GM19324 (cell line): ENCODE data around the gene ANK3.

Source experiments
- ATAC-seq: cut with Tn5 transposase; IDR thresholded peaks from one replicate; pipeline ENCODE4 v1.9.1; 2021; ENCODE audit warnings: mild to moderate bottlenecking, moderate library complexity; ENCODE audit not compliant: unreplicated experiment, low FRiP score

The ANK3 gene

DNA sequence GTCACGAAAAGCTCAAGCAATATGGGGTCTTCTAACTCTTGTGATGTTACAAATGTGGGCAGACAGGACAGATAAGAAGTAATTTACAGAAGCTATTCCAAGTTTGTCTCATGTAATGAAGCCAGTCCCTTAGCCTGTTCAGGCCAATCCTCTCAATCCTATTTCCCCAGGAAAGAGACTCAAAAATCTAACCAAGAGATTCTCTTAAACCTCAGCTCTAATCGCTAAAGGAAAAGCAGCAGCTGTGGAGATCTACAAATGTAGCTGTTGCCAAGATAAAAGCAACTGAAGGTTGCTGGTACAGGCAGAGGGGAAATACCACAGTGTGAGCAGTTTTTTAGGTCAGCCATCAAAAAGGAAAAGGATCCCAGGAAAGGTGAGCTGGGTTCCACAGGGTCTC is 39.3 kb downstream of the ANK3 start:
- no peak for ATAC-seq

DNA sequence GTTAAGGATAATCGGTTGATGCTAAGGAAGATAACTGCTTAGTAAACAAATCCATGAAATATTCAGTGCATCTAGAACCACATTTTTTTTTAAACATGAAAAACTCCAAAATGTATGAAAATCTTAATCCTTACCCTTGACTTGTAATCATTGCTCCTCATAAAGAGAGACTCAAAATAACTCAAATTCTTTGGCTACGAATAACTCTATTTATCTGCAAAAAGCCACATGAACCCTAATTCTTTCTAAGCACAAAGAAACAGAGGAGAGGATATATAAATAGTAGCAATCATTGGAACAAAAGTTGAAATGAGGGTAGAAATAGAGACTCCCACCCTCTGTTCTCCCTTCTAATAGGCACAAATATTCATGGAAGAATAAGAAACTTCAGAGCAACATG is 40.2 kb downstream of the ANK3 start:
- ATAC-seq, result no peak

DNA sequence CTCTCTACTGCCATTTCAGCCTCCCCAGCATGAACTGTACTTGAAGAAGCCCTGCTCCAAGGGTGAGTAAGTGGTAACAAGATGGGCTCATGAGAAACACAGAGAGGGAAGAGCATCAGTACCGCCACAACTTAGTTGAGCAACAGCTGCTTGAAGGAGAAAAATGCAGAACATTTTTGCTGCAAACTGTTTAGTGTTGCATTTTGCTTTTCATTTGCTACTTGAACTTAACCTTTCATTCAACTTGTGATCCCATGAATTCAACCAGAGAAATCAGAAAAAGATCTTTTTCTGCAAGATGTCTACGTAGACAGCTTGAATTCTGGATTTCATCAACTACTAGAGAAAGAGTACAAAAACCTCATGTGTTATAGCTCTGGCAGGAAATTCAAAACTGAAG is 40.7 kb downstream of the ANK3 start:
- no peak for ATAC-seq

DNA sequence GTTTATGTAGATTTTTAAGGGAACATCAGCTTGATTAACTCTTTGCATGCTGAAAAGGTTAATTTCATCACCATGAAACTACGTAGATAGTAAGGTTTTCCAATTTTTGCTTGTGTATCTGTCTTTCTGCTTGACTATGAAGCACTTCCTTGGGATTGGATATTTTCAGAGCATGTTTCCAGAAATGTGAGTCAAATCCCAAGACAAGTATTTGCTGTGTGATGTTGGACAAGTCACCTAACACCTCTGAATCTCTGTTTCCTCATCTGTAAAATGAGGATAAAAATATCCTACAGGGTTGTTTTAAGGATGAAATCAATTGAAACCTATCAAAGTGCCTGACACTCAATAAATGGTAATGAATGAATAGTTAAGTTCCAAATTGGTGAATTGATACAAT is 42.4 kb downstream of the ANK3 start:
- no peak for ATAC-seq

DNA sequence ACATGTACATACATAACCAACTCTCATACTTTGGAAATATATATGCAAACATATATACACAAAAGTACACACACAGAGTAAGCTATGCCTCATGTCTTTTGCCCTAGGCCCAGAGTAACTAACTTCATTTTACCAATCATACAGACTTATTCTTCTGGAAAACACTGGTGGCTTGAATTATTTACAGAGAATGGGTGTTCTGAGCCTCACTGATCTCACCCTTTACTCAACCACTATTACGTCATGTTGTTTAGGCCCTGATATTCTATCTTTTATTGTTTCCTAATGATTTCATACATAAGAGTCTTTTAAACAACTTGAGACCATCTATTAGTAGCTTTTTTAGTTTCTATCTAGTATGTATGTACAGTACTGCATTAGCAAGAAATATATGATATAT is 43.0 kb downstream of the ANK3 start:
- ATAC-seq, result no peak

DNA sequence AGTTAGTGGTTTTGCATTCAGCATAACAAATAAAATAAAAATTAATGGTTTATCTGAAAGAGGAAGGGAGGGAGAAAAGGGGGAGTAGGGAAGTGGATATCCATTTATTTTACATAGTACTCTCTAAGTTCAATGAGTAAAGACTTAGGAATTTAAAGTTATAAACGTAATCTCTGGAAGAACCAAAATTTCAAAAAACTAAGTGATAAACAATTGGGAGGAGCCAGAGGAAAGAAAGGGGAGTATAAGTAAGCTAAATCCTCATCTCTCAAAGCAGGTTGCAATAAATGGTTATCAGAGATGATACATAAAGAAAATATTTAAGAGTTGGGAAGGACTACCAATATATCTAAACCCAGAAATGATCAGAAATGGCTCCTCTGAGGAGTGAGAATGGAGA is 46.4 kb downstream of the ANK3 start:
- ATAC-seq, result no peak

DNA sequence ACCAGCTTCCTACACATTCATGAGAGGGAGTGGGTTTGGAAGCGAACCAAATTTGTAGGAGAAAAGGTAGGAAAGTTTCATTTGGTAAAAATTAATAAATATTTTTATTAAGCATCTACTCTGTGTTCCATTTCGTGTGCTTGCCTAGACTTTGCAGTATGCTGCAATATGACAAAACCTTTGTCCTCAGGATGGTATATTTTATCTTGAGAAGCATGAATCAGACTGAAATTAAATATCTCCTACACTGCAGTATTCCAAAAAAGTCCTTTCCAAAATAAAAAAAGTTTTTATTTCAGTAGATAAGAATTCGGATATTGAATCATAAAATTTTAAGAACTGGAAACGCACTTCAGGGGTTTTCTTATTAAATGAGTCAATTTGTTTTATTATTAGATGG is 47.7 kb downstream of the ANK3 start:
- no peak for ATAC-seq

DNA sequence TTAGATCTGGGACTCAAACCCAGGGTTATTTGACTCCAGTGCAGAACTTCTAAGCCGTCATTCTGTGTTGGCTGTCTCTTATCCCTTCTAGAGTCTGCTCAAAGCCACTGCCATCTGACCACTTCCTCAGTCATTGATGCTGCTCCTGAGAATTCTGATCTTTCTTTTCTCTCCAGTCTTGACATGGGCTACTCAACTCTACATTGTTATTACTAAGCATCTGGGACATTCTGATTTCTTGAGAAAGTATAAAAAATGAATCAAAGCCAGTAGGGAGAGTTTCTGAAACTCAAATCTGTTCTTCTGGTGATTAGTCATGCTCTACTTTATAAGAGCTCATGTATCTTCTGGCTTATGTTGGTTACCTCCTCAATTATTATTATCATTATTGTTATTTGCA is 48.7 kb downstream of the ANK3 start:
- ATAC-seq, result no peak

DNA sequence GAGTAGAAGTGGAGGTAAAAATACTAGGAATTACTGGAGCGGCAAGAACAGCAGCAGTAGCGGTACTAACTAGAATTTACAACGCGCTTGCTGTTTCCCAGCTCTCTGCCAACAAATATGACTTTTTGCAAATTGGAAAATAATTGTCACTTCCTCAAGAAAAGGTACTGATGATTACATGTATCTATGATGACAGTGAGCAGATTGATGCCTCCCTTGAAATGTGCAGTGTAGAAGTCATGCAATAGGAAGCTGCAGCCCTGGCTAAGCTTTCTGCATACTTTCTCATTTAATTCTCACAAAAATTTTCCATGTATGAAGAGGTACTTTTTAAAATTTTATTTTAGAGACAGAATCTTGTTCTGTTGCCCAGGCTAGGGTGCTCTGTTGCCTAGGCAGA is 49.9 kb downstream of the ANK3 start:
- no peak for ATAC-seq

DNA sequence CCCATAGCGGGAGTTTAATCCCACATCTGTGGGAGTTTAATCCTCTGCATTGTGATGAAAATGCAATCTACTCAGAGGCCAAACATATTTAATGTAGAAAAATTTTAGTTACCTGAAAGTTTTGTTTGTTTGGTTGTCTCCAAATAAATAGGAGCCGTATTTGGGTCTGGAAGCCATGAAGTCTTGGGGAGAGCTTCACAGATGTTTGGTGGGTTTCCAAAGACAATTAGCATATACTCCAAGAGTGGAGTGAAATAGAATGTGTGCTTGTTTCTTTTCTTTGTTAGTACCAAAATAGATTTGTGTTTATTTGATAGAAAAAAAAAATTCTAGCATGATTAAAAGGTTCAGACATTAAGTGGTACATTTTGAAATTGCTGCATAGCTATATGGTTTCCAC is 50.9 kb downstream of the ANK3 start:
- ATAC-seq, result no peak

DNA sequence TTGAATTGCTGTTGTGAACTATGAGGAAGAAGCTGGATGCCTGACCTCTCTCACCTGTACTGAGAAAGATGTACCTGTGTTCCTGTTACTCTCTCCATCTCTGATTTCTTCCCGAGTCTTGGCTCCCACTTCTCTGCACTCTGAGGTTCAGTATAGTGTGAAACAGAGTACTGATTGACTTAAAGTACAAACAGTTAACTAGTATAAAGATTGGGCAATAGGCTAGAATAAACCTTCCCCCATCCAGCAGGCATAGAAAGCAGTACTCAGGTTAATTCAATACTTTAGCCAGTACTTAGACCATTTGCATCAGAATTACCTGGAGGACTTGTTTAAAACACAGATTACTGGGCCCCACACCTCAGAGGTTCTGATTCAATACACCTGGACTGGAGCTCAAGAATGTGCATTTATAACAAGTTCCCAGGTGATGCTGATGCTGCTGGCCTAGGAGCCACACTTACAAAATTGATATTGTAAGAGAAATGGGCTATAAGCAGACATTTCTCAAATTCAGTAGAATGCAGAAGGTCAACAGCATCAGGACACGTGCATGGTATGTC is 51.6 kb downstream of the ANK3 start:
- no peak for ATAC-seq

DNA sequence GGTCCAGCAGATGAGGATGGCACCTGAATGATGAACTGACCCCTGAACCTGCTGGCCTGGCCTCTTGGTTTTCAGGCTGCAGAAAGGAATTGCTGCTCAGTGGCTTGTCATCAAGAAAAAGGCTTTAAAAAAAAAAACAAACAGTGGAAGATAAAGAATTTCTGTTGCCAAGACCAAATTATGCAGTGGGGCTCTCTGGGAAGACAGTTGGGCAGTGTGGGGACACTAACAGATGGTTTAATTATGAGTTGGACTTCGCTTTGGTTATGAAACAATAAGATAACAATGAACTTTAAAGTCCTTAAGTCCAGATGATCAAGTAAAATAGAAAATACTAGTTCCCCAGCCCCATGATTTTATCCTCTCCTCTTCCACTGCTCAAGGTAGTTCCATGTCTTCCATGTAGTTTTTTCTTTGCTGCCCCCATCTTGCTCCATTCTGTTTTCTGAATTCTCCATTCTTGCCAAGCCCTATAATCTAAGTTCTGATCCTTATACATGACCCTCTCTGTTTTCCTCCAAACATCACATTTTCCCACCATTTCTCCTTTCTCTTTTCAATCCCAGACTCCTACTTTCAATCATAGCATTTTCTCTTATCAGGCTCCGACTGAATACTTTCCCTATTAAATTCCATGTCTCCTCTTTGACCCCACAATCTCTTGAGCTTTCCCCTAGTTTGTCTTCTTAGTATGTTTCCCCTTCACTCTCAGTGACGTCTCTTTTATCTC is 52.6 kb downstream of the ANK3 start:
- no peak for ATAC-seq

DNA sequence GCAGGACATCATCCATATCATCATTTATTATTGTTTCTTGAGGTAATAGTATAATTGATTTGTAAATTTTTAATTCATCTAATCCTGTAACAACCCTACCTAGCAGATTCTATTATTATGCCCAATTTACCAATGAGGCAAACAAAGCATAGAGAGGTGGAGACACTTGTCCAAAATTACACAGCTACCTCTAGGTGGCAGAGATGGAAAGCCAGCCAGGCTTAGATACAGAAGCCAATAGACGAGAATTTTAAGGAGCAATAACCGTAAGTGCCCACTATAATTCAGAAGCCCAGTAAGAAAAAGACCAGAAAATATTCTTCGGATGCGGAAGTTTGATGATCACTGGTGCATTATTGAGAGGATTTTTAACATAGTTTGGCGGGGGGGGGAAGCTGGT is 54.0 kb downstream of the ANK3 start:
- ATAC-seq, result no peak

DNA sequence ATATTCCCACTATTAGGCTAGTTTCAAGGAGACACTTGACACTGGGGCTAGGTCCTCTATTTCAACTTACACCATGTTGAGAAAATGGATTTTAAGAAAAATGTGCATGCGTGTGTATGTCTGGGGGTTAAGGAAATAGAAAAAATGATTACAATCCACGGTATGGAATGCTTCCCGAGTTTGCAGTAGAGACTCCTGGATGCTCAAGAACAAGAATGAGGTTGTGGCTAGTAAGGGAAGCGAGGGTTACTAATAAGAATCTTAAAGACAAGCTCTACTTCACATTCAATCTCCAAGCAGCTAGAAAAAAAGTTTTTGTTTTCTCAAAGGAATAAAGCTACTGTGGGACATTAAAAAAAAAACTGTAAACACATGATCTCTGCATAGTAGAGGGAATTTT is 54.7 kb downstream of the ANK3 start:
- ATAC-seq, result no peak

DNA sequence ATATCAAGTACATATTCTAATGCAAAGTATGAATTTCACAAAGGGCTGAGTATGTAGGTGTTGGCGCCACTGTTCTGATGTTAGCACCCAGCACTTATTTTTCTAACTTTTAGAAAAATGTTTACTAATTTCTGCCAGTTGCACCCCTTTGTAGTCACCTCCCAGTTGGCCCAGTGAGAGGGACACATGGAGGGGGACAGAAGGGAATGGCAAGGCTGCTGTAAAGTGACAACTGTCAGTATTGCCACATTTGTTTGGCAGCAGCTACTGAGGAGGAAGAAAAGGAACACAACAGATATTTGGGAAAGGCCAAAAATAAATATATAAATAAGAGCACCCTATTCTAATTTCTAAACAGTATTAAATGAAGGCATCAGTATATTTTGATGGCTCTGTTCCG is 57.3 kb downstream of the ANK3 start:
- no peak for ATAC-seq

DNA sequence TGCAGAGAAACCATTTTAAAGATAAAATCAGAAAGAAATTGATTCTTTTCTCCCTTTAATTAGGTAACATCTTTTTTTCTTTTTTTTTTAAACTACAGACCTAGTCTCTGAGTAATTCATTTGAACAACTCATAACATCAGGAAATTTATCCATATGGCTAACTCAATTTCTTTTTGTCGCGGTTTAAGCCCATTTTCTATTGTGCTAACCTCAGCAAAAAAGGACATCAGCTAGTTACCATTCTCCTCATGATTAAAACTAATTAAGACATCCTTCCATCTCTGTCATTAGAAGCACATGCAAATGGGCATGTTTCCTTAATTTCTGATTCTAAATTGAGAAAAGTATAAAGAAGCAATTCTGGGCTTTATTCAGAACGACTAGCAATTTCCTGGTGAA is 57.8 kb downstream of the ANK3 start:
- ATAC-seq, result no peak

DNA sequence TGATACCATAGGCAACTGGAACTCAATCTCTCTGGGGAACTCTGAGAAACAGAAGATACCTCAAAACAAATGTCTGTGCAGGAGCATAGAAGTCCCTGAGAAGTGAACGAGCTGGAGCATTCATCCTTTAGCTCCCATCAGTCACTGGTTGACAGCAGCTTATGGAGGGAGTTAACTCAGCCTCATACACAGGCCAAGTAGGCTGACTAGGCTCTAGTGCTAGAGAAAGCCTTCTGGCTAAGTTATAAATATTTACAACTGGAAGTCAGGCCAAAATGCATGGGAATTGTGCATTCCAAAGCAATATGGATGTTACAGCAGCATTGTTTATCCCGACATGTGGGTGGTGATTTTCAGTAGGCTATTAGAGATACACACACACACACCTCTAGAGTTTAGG is 66.5 kb downstream of the ANK3 start:
- no peak for ATAC-seq

DNA sequence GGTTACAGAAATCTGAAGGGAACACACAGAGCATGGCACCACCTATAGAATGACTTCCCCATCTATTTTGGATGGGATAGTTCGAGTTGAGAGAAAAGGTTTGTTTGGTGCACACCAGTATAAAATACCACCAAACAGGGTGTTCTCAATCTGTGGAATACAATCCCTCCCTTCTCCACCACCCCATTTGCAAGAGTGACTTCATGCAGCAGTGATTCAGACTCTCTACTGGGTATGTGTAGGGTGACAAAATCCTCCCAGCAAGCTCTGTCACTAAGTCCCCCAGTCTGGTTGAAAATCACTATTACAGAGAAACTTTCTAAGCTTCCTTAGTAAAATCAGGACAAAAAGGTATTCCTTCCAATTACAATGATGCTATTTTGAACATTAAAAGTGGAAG is 69.0 kb downstream of the ANK3 start:
- no peak for ATAC-seq

DNA sequence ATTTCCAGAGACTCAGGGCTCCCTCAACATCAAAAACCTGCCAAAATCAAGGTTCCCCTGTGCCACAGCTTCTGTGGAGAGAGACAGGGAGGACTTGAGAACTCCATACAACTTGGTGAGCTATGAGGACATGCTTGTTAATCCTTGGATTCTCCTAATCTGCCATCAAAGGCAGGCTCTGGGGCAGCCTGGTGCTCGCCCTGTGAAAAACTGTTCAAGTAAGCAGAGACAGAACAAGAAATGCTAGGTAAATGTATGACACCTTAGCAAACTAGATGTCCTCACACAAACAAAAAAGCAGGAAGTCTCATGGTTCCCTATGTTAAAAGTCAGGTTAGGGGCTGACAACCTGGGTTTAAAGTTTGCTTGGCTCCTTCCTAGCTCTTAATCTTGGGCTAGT is 73.6 kb downstream of the ANK3 start:
- no peak for ATAC-seq

DNA sequence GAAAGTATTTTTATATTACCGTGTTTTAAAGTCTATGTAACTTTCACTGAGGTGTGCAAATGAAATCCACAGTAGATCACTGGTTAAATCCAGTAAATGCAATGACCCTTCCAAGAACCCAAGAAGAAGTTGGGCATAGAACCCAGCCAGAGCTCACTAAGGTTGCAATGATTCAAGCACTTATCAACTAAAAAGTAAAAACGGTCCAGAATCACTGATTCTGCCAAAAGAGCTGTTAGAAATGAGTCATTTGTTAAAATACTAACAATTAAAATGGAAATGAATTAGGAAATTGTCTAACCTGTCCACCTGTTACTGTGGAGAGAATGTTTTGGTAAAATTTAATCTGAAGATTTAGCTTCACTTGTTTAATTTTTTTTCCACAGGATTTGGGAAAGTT is 74.4 kb downstream of the ANK3 start:
- ATAC-seq, result no peak

DNA sequence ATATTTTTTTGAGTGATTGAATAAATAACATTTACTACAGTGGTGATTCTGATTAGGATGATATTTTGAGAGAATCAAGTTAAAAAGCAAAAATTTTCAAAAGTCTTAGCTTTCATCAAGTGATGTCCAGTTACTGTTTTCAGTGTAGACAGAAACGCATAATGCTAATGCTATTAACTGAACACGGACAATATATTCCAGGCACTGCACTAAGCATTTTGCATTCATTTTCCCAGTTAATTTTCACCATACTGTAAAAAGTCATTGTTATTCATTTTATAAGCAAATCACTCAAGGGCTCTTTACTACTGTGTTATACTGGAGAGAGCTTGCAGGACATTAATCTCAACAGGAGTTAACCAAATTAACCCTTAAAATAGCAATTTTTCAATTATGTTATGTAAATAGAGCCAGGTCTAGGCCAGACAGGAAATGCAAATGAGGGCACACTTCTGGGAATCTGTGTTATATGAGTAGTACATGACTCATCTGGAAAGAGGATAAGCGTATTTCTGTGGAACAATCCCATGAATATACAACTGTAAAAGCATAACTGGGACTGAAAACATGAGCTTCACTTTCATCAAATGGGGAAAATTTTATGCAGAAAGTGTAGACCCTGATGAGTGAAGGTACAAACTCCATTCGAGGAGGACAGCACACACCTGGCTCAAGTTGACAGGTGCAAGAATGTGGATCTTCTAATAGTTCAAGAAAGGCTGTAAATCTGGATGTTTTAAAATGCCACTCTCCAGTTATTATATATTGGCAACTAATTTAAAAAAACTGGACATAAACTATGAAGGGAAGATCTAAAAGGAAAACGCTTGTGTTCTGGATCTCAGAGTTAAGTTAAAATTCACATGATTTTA is 75.4 kb downstream of the ANK3 start:
- no peak for ATAC-seq

DNA sequence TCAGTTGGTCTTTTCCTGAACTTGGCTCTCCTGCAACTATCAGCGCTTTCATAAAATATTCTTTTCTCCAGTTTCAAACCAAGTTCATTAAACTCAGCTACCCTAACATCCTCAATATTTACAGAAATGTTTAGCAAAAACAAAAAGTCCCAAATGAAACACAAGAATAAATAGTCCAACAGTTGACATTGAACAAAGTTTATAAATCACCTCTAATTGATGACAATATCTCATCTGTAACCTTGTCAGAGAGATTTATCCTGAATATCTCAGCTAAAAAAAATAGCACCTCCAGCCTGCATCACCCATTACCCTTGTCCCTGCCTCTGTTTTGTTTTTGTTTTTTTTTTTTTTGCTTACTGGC is 76.1 kb downstream of the ANK3 start:
- no peak for ATAC-seq
